ENCODE measurements around the gene POU6F2. TPM values are rescaled to one million over a fixed set of nuclear protein-coding genes. Genes with fewer than 3 reads are reported as not detected.

Gene POU6F2
- total RNA-seq, 1 experiment from 2014 or later = 0.19 TPM

DNA sequence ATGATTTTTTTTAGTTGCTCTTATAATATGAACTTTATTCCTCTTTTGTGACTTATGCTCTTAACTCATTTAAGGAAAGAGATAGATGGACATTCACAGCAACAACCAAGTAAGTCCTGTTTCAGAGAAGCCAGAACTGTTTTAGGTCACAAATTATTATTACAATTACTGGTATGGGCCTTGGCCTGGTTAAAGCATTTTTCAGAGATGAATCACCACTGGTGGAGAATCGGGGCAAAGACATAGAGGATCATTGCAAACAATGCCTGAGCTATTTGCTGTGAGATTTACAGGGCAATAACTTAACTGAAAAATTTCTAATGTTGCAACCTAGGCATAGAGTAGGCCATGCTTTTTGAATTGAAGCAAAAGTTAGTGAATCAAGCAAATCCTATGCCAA is 450.5 kb downstream of the POU6F2 start:
- intact Hi-C loops (cut with micrococcal nuclease) = no loop called here
- TF ChIP-seq, protein P1, sequence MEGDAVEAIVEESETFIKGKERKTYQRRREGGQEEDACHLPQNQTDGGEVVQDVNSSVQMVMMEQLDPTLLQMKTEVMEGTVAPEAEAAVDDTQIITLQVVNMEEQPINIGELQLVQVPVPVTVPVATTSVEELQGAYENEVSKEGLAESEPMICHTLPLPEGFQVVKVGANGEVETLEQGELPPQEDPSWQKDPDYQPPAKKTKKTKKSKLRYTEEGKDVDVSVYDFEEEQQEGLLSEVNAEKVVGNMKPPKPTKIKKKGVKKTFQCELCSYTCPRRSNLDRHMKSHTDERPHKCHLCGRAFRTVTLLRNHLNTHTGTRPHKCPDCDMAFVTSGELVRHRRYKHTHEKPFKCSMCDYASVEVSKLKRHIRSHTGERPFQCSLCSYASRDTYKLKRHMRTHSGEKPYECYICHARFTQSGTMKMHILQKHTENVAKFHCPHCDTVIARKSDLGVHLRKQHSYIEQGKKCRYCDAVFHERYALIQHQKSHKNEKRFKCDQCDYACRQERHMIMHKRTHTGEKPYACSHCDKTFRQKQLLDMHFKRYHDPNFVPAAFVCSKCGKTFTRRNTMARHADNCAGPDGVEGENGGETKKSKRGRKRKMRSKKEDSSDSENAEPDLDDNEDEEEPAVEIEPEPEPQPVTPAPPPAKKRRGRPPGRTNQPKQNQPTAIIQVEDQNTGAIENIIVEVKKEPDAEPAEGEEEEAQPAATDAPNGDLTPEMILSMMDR (IDR thresholded peaks at IDR 0.05; ENCODE audit: unreplicated experiment) = no peak
- ChIA-PET CTCF (no interaction called here), POLR2A (no interaction called here)
- BruUV-seq (replicated peaks) = no TSS peak
- H3K36me3 Mint-ChIP-seq (ENCODE audit: insufficient read depth, unreplicated experiment) = no peaks in the 10 kb centered on the region
- peak; percentile 40 for DNase-seq (ENCODE audit: unreplicated experiment)
- no peaks in the 10 kb centered on the region for H3K9me3 Mint-ChIP-seq (ENCODE audit: unreplicated experiment)
- no peak overlapping the region for H3K4me3 Mint-ChIP-seq (ENCODE audit: unreplicated experiment)
- peaks cover 7% of the 10 kb centered on the region for H3K4me1 Mint-ChIP-seq (ENCODE audit: insufficient read depth, unreplicated experiment)
- H3K27ac Mint-ChIP-seq (ENCODE audit: low read depth, unreplicated experiment) = no peak overlapping the region
- peaks cover 40% of the 10 kb centered on the region for H3K27me3 Mint-ChIP-seq (ENCODE audit: insufficient read depth, unreplicated experiment)

DNA sequence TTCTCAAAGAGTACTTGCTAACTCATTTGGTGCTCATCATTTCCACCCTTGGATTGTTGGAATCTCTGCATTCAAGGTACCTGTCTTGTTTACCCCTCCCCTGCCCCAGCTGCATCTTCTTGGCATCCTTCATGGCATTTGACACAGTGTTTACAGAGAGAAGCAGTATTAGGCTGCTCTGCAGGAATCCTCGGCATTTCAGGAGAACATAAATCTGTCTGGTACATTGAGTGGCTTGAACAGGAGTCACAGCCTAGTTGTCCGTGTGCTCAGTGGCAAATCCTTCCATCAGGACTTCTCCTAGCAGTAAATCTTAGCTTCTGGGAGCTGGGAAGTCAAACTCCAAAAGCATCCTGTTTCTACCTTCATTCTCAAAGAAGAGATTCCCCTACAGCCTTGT is 451.7 kb downstream of the POU6F2 start:
- intact Hi-C loops (cut with micrococcal nuclease) = no loop called here
- Mint-ChIP-seq H3K27ac (ENCODE audit: low read depth, unreplicated experiment) (no peak overlapping the region), H3K4me3 (ENCODE audit: unreplicated experiment) (no peak overlapping the region), H3K27me3 (ENCODE audit: insufficient read depth, unreplicated experiment) (peaks cover 47% of the 10 kb centered on the region), H3K4me1 (ENCODE audit: insufficient read depth, unreplicated experiment) (peaks cover 7% of the 10 kb centered on the region), H3K9me3 (ENCODE audit: unreplicated experiment) (no peaks in the 10 kb centered on the region), H3K36me3 (ENCODE audit: insufficient read depth, unreplicated experiment) (no peaks in the 10 kb centered on the region)
- ChIA-PET POLR2A (no interaction called here), CTCF (no interaction called here)
- DNase-seq (ENCODE audit: unreplicated experiment) = no peak
- TF ChIP-seq, protein P1 (IDR thresholded peaks at IDR 0.05; ENCODE audit: unreplicated experiment) = no peak
- BruUV-seq (replicated peaks) = no TSS peak

GRCh38 chr7:39430441-39430840 is 452.7 kb downstream of the POU6F2 start:
- Mint-ChIP-seq H3K27ac (ENCODE audit: low read depth, unreplicated experiment) (no peak overlapping the region), H3K27me3 (ENCODE audit: insufficient read depth, unreplicated experiment) (peaks cover 48% of the 10 kb centered on the region), H3K4me3 (ENCODE audit: unreplicated experiment) (no peak overlapping the region), H3K4me1 (ENCODE audit: insufficient read depth, unreplicated experiment) (peaks cover 7% of the 10 kb centered on the region), H3K9me3 (ENCODE audit: unreplicated experiment) (no peaks in the 10 kb centered on the region), H3K36me3 (ENCODE audit: insufficient read depth, unreplicated experiment) (no peaks in the 10 kb centered on the region)
- ChIA-PET POLR2A (no interaction called here), CTCF (no interaction called here)
- intact Hi-C loops (cut with micrococcal nuclease) = no loop called here
- DNase-seq (ENCODE audit: unreplicated experiment) = no peak
- no TSS peak for BruUV-seq (replicated peaks)
- TF ChIP-seq, protein P1 (IDR thresholded peaks at IDR 0.05; ENCODE audit: unreplicated experiment) = no peak

DNA sequence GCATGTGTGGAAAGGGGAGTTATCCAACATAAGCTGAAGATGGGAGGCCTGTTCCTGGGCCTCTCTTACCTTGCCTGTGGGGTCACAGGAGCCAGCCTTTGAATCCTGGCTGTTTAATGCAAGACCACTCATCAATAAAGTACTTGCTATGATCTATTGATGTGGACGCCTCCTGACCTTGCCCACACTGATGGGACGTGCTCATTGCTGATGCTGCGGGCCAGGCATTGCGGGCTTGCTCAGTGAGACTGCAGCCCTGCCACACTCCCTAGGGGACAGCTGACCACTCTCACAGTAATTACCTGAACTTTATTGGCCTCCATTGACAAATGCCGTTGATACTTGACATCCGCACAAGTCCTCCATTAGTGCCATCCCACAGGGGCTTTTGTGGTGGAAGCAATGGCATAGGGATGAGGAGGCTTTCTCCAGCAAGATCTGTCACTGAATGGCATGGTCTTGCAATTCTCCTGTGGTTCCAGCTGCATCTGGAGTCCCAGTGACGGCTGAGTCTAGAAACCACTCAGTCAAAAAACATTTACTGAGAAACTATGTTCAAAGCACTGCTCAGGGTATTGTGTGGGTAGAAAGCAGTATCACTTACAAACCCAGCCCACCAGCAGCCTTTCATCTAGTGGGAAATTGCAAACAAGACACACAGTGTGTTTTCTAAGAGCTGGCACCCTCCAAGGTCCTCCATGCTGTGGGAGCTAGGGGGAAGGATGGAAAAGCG is 453.4 kb downstream of the POU6F2 start:
- H3K9me3 Mint-ChIP-seq (ENCODE audit: unreplicated experiment) = no peaks in the 10 kb centered on the region
- CTCF ChIA-PET = no interaction called here
- intact Hi-C loops (cut with micrococcal nuclease) = no loop called here
- H3K4me3 Mint-ChIP-seq (ENCODE audit: unreplicated experiment) = no peak overlapping the region
- no peaks in the 10 kb centered on the region for H3K36me3 Mint-ChIP-seq (ENCODE audit: insufficient read depth, unreplicated experiment)
- peaks cover 7% of the 10 kb centered on the region for H3K4me1 Mint-ChIP-seq (ENCODE audit: insufficient read depth, unreplicated experiment)
- no TSS peak for BruUV-seq (replicated peaks)
- H3K27ac Mint-ChIP-seq (ENCODE audit: low read depth, unreplicated experiment) = no peak overlapping the region
- DNase-seq (ENCODE audit: unreplicated experiment) = no peak
- TF ChIP-seq, protein P1 (IDR thresholded peaks at IDR 0.05; ENCODE audit: unreplicated experiment) = no peak
- peaks cover 46% of the 10 kb centered on the region for H3K27me3 Mint-ChIP-seq (ENCODE audit: insufficient read depth, unreplicated experiment)
- POLR2A ChIA-PET = no interaction called here

Measured in MCF 10A (cell line).